ENCODE results near the gene RHBDD2. TPM values are rescaled to one million over a fixed set of nuclear protein-coding genes. Genes with fewer than 3 reads are reported as not detected.

The RHBDD2 gene
- polyA plus RNA-seq, 1 donor (not counting 4 experiments of a cell fraction or from before 2014, with no cell fraction given), result 24.1 TPM

- Histone ChIP-seq H3K27ac (ENCODE audit: control insufficient read depth, insufficient read depth, low read length) (no peak overlapping the region), H3K27me3 (ENCODE audit: control insufficient read depth, extremely low read depth, insufficient read depth, low read length) (no peaks in the 10 kb centered on the region), H3K4me1 (ENCODE audit: control insufficient read depth, extremely low read depth, insufficient read depth, low read length) (peaks cover 17% of the 10 kb centered on the region), H3K4me3 (ENCODE audit: control insufficient read depth in 2 of 3, extremely low read depth in 1 of 3, insufficient read depth in 2 of 3, low read depth in 1 of 3, low read length in 3 of 3) (no peak overlapping the region), H3K9me3 (ENCODE audit: control insufficient read depth, low read depth, low read length) (no peaks in the 10 kb centered on the region), H3K4me2 (ENCODE audit: control insufficient read depth, extremely low read depth, insufficient read depth, low read depth, low read length) (no peak overlapping the region), H2AFZ (ENCODE audit: control insufficient read depth, low read length) (no peak overlapping the region), H3K9ac (ENCODE audit: control insufficient read depth, extremely low read depth, insufficient read depth, low read length) (no peak overlapping the region), H3K36me3 (ENCODE audit: control insufficient read depth in 2 of 2, extremely low read depth in 1 of 2, insufficient read depth in 2 of 2, low read length in 2 of 2) (no peaks in the 10 kb centered on the region), H3K79me2 (ENCODE audit: control insufficient read depth, insufficient read depth, low read length) (no peaks in the 10 kb centered on the region), H3K9me1 (ENCODE audit: control insufficient read depth, extremely low read depth, insufficient read depth, low read length) (no peaks in the 10 kb centered on the region), H4K20me1 (ENCODE audit: control insufficient read depth, extremely low read depth, insufficient read depth, low read length) (no peaks in the 10 kb centered on the region)
- dilution Hi-C loops (cut with MboI; ENCODE audit: extremely low pct_ligation_motif_present, low sequenced_read_pairs), result no loop called here
- no peak for FAIRE-seq
- no peak for DNase-seq (ENCODE audit: low read depth, low spot score)
- TF ChIP-seq EZH2 (IDR thresholded peaks at IDR 0.05; ENCODE audit: low read length) (no peak), CTCF (optimal IDR thresholded peaks at IDR 0.05 in 1 of 3, IDR thresholded peaks at IDR 0.05 in 1 of 3, conservative IDR thresholded peaks at IDR 0.05 in 1 of 3; ENCODE audit: extremely low read depth in 1 of 3, insufficient read depth in 2 of 3, low read length in 3 of 3) (no peak)
Measured at GRCh38 chr7:75896803-75897327, 18.0 kb downstream of the RHBDD2 start.

- Histone ChIP-seq H4K20me1 (ENCODE audit: control insufficient read depth, extremely low read depth, insufficient read depth, low read length) (no peaks in the 10 kb centered on the region), H3K79me2 (ENCODE audit: control insufficient read depth, insufficient read depth, low read length) (no peaks in the 10 kb centered on the region), H3K9ac (ENCODE audit: control insufficient read depth, extremely low read depth, insufficient read depth, low read length) (no peak overlapping the region), H3K27me3 (ENCODE audit: control insufficient read depth, extremely low read depth, insufficient read depth, low read length) (no peaks in the 10 kb centered on the region), H3K4me2 (ENCODE audit: control insufficient read depth, extremely low read depth, insufficient read depth, low read depth, low read length) (no peak overlapping the region), H3K9me3 (ENCODE audit: control insufficient read depth, low read depth, low read length) (no peaks in the 10 kb centered on the region), H3K4me1 (ENCODE audit: control insufficient read depth, extremely low read depth, insufficient read depth, low read length) (peaks cover 5% of the 10 kb centered on the region), H3K27ac (ENCODE audit: control insufficient read depth, insufficient read depth, low read length) (no peak overlapping the region), H3K4me3 (ENCODE audit: control insufficient read depth in 2 of 3, extremely low read depth in 1 of 3, insufficient read depth in 2 of 3, low read depth in 1 of 3, low read length in 3 of 3) (no peak overlapping the region), H2AFZ (ENCODE audit: control insufficient read depth, low read length) (no peak overlapping the region), H3K9me1 (ENCODE audit: control insufficient read depth, extremely low read depth, insufficient read depth, low read length) (no peaks in the 10 kb centered on the region), H3K36me3 (ENCODE audit: control insufficient read depth in 2 of 2, extremely low read depth in 1 of 2, insufficient read depth in 2 of 2, low read length in 2 of 2) (no peaks in the 10 kb centered on the region)
- DNase-seq (ENCODE audit: low read depth, low spot score), result no peak
- no peak for TF ChIP-seq EZH2 (IDR thresholded peaks at IDR 0.05; ENCODE audit: low read length)
- no peak for TF ChIP-seq CTCF (optimal IDR thresholded peaks at IDR 0.05 in 1 of 3, IDR thresholded peaks at IDR 0.05 in 1 of 3, conservative IDR thresholded peaks at IDR 0.05 in 1 of 3; ENCODE audit: extremely low read depth in 1 of 3, insufficient read depth in 2 of 3, low read length in 3 of 3)
- dilution Hi-C loops (cut with MboI; ENCODE audit: extremely low pct_ligation_motif_present, low sequenced_read_pairs), result no loop called here
- FAIRE-seq, result no peak
Measured at GRCh38 chr7:75900617-75901315, 21.9 kb downstream of the RHBDD2 start.

Data from keratinocyte (primary cell).